Neural cell (in vitro differentiated cells): Measurements from ENCODE around the gene POU6F2. TPM values are rescaled to one million over a fixed set of nuclear protein-coding genes. Genes with fewer than 3 reads are reported as not detected.

Experiments used
- H2AFZ ChIP-seq: fragments of 200-600, 300-800 bp; sonication (generic), shearing (Covaris generic); 2 replicates; pipeline ENCODE4 v1.6.0; 2014; ENCODE audit warnings: low read depth, mild to moderate bottlenecking, antibody characterized with exemption, low read length, moderate library complexity
- H3F3A ChIP-seq: fragments of 200-600 bp; shearing (Covaris generic); 2 replicates; pipeline ENCODE4 v1.6.1; 2016; ENCODE audit warnings: mild to moderate bottlenecking, moderate library complexity, mixed read lengths, antibody characterized with exemption, low read length; ENCODE audit not compliant: insufficient read depth, poor library complexity, severe bottlenecking
- H3K27ac ChIP-seq: fragments of 200-600, 300-800 bp; sonication (generic), shearing (Covaris generic); 2 replicates; pipeline ENCODE4 v1.5.1; 2014; ENCODE audit warnings: mild to moderate bottlenecking, low read length, moderate library complexity
- H3K27me3 ChIP-seq: fragments of 300-800, 200-600 bp; sonication (generic), shearing (Covaris generic); 2 replicates; pipeline ENCODE4 v1.6.0; 2014; ENCODE audit warnings: mild to moderate bottlenecking, low read depth, low read length, moderate library complexity; ENCODE audit not compliant: insufficient read depth
- H3K36me3 ChIP-seq: fragments of 300-800, 200-600 bp; sonication (generic), shearing (Covaris generic); 2 replicates; pipeline ENCODE4 v1.5.1; 2014; ENCODE audit warnings: mild to moderate bottlenecking, antibody characterized with exemption, low read length, moderate library complexity; ENCODE audit not compliant: insufficient read depth
- H3K4me2 ChIP-seq: fragments of 300-800, 200-600 bp; sonication (generic), shearing (Covaris generic); 2 replicates; pipeline ENCODE4 v1.6.0; 2014; ENCODE audit warnings: mild to moderate bottlenecking, low read length
- H3K4me3 ChIP-seq: fragments of 300-800, 200-600 bp; sonication (generic), shearing (Covaris generic); 2 replicates; pipeline ENCODE4 v1.5.1; 2014; ENCODE audit warnings: mild to moderate bottlenecking, low read length, moderate library complexity
- H3K79me2 ChIP-seq: fragments of 200-600 bp; shearing (Covaris generic); replicated peaks from 2 replicates; pipeline ENCODE4 v1.6.0; 2014; ENCODE audit warnings: mild to moderate bottlenecking, low read length, moderate library complexity; ENCODE audit not compliant: insufficient read depth
- H3K9ac ChIP-seq: fragments of 300-800, 200-600 bp; sonication (generic), shearing (Covaris generic); 2 replicates; pipeline ENCODE4 v1.6.1; 2016; ENCODE audit warnings: mild to moderate bottlenecking, low read length, mixed read lengths
- H3K9me2 ChIP-seq: fragments of 200-600 bp; shearing (Covaris generic); 2 replicates; pipeline ENCODE4 v1.6.1; 2016; ENCODE audit warnings: mild to moderate bottlenecking, low read length, mixed read lengths; ENCODE audit not compliant: insufficient read depth
- H3K9me3 ChIP-seq: fragments of 200-600, 300-800 bp; sonication (generic), shearing (Covaris generic); 2 replicates; pipeline ENCODE4 v1.6.1; 2016; ENCODE audit warnings: mild to moderate bottlenecking, mixed run types, low read length, moderate library complexity, mixed read lengths
- H4K20me1 ChIP-seq: fragments of 200-600 bp; shearing (Covaris generic); 2 replicates; pipeline ENCODE4 v1.6.1; 2016; ENCODE audit warnings: mild to moderate bottlenecking, mixed run types; ENCODE audit not compliant: insufficient read depth
- CTCF ChIP-seq: fragments of 450-650 bp; IDR thresholded peaks from 2 replicates; pipeline ENCODE4 v1.5.1; 2014; ENCODE audit warnings: antibody characterized with exemption, mild to moderate bottlenecking, moderate library complexity; ENCODE audit not compliant: poor library complexity, severe bottlenecking
- EP300 ChIP-seq: fragments of 450-650 bp; conservative IDR thresholded peaks from 2 replicates; pipeline ENCODE4 v1.6.1; 2014; ENCODE audit warnings: antibody characterized with exemption, mild to moderate bottlenecking, moderate library complexity; ENCODE audit not compliant: poor library complexity, severe bottlenecking
- EZH2 ChIP-seq: fragments of 200-600, 300-800 bp; shearing (Covaris generic), sonication (generic); IDR thresholded peaks from 2 replicates; pipeline ENCODE4 v1.6.1; 2014; ENCODE audit warnings: antibody characterized with exemption, low read length, borderline replicate concordance, mild to moderate bottlenecking; ENCODE audit not compliant: insufficient read depth, poor library complexity, severe bottlenecking
- MXI1 ChIP-seq: fragments of 450-650 bp; conservative IDR thresholded peaks from 2 replicates; pipeline ENCODE4 v1.6.1; 2014; ENCODE audit warnings: antibody characterized with exemption, mild to moderate bottlenecking; ENCODE audit not compliant: poor library complexity, severe bottlenecking
- POLR2AphosphoS5 ChIP-seq: IDR thresholded peaks from 2 replicates; pipeline ENCODE4 v1.6.1; 2012
- RAD21 ChIP-seq: fragments of 450-650 bp; conservative IDR thresholded peaks from 2 replicates; pipeline ENCODE4 v1.6.1; 2014; ENCODE audit warnings: antibody characterized with exemption, mild to moderate bottlenecking, moderate library complexity
- REST ChIP-seq: IDR thresholded peaks from 2 replicates; pipeline ENCODE4 v1.6.1; 2012; ENCODE audit warnings: borderline replicate concordance
- SMC3 ChIP-seq: fragments of 450-650 bp; conservative IDR thresholded peaks from 2 replicates; pipeline ENCODE4 v1.6.1; 2014; ENCODE audit warnings: antibody characterized with exemption, mild to moderate bottlenecking, moderate library complexity; ENCODE audit not compliant: poor library complexity
- TAF1 ChIP-seq: IDR thresholded peaks from 2 replicates; pipeline ENCODE4 v1.6.1; 2012; ENCODE audit warnings: low read depth
- polyA plus RNA-seq: library from polyadenylated mRNA; depleted of rRNA; stranded (reverse); fragments of >200 nt; gene quantifications from 2 replicates; pipeline ENCODE4 v1.2.3, GENCODE V29; 2014

Gene POU6F2
- polyA plus RNA-seq, 1 donor from 2014 or later: 2.8 TPM

GRCh38 chr7:39271402-39271801, 293.7 kb downstream of the POU6F2 start:
- Histone ChIP-seq H3F3A (no peaks in the 10 kb centered on the region), H3K36me3 (no peaks in the 10 kb centered on the region), H3K4me3 (no peak overlapping the region), H4K20me1 (no peaks in the 10 kb centered on the region), H3K27ac (no peak overlapping the region), H3K9me3 (no peaks in the 10 kb centered on the region), H3K9me2 (no peaks in the 10 kb centered on the region), H3K27me3 (no peaks in the 10 kb centered on the region), H3K79me2 (no peaks in the 10 kb centered on the region), H2AFZ (no peak overlapping the region), H3K4me2 (no peak overlapping the region), H3K9ac (no peak overlapping the region)
- no peak for TF ChIP-seq TAF1
- TF ChIP-seq MXI1: no peak
- no peak for TF ChIP-seq CTCF

GRCh38 chr7:39272111-39272510, 294.4 kb downstream of the POU6F2 start:
- no peaks in the 10 kb centered on the region for H3K36me3 ChIP-seq
- no peaks in the 10 kb centered on the region for H3K27me3 ChIP-seq
- H3K27ac ChIP-seq: no peak overlapping the region

More at GRCh38 chr7:39272111-39272510, 294.4 kb downstream of the POU6F2 start:
- Histone ChIP-seq H3K9ac (no peak overlapping the region), H3K9me2 (no peaks in the 10 kb centered on the region), H4K20me1 (no peaks in the 10 kb centered on the region), H2AFZ (no peak overlapping the region), H3K4me3 (no peak overlapping the region), H3K9me3 (no peaks in the 10 kb centered on the region), H3F3A (no peaks in the 10 kb centered on the region), H3K79me2 (no peaks in the 10 kb centered on the region), H3K4me2 (no peak overlapping the region)
- TF ChIP-seq POLR2AphosphoS5 (no peak), TAF1 (no peak), EP300 (no peak), REST (no peak), RAD21 (no peak), EZH2 (no peak), CTCF (no peak), MXI1 (no peak), SMC3 (no peak)
